HG03196 (cell line): ENCODE measurements around the gene KLC4.

Source experiments
- ATAC-seq: cut with Tn5 transposase; IDR thresholded peaks from one replicate; pipeline ENCODE4 v1.9.1; 2021; ENCODE audit not compliant: unreplicated experiment

KLC4 gene

GRCh38 chr6:43059168-43060033 is at the start of gene KLC4, which contains the start of gene MRPL2:
KLC4 (plus strand) TSS chr6:43059631; CDS start chr6:43061336, 1,705 bp downstream.
MRPL2 (minus strand) TSS chr6:43059434; CDS start chr6:43059381, 53 bp downstream.
- peak; percentile 85 for ATAC-seq

- ATAC-seq: no peak
Measured at GRCh38 chr6:43011207-43011606, 48.2 kb upstream of the KLC4 start.

DNA sequence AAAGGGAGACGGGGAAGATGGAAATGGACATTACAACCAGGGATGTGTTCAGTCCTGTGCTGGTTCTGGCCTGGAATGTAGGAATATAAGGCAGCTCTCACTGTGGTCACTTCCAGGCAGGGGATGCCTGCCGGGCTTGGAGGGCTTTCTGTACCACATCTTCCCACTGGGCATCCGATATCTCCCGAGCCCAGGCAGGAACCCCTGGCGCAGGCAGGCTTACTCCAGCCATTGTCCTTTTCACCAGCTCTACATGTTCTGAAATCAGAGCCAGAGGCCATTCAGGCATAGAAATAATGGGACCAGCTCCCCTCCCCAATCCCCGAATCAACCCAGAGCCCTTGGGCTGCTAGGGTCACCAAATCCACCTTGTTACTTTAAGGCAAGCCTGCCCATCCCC is 47.1 kb upstream of the KLC4 start:
- no peak for ATAC-seq

- ATAC-seq: peak; percentile 2
Measured at GRCh38 chr6:43013097-43013842, 46.2 kb upstream of the KLC4 start.

DNA sequence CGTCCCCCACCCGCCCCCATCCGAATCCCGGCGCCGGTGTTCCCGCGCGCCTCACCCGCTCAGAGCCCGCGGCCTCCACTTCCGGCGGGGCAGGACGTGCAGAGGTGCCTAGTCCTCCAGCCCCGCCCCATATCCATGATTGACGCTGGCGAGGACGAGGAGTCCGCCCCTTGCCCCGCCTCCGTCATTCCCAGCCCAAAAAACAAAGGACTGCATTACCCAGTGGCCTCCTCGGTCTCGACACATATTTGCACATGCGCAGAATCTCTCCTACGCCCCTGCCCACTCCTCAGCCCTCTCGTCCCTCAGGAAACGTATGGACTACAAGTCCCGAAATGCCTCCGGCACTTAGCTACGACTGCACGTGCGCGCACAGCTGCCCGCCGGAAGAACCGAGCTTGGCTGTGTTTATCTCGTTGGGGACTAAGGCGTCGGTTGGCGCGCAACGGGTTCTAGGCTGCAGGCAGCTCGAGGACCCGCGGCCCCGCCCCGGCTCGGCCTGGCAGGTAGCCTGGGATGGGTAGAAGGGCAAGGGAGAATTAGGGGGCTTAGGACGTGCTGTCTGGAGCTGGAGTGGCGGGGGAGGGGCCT is 45.5 kb upstream of the KLC4 start, which contains the start of the genes KLHDC3 and MEA1:
Gene KLHDC3 (plus strand): TSS at position 407 of the 591 bp plus-strand sequence. CDS start 2,944 bp downstream, outside the sequence.
Gene MEA1 (minus strand): TSS at position 104 of the 591 bp plus-strand sequence. CDS start 133 bp downstream, outside the sequence.
- peak; percentile 90 for ATAC-seq

GRCh38 chr6:43014434-43014909 is 45.0 kb upstream of the KLC4 start:
- no peak for ATAC-seq

DNA sequence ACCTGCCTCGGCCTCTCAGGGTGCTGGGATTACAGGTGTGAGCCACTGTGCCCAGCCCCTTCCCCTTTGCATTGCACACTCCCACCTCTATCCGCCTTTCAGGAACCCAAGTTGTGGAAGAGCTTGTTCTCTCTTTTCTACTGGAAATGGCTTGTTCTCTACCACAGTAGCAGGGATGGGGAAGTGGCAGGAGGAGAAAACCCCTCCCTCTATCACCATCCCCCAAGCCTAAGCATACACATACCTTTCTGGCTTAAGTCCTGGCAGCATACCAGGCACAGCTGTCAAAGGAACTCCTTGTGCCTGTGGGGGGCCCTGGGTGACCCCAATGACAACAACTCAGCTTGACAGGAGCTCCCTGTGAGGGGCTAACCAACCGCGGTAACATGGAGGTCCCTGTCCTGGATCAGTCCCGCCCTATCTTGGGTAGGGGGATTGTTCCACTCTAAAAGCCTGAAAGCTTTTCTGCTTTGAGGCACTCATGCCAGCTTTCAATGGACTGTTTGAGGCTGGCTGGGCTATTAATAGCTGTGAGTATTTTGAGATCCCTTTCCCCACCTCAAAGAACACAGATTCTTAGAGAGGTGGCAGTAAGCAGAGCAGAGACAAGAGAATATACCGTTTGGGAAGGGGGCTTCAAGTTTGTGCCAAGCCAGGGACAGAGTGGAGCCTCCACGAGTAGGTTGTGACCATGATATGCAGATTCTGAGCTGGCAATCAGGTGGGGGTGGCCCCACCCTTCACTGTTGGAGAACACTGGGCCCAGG is 43.1 kb upstream of the KLC4 start:
- ATAC-seq: no peak

- no peak for ATAC-seq
Measured at GRCh38 chr6:43016943-43017334, 42.5 kb upstream of the KLC4 start.

- ATAC-seq: no peak
Measured at GRCh38 chr6:43019152-43019551, 40.3 kb upstream of the KLC4 start.

DNA sequence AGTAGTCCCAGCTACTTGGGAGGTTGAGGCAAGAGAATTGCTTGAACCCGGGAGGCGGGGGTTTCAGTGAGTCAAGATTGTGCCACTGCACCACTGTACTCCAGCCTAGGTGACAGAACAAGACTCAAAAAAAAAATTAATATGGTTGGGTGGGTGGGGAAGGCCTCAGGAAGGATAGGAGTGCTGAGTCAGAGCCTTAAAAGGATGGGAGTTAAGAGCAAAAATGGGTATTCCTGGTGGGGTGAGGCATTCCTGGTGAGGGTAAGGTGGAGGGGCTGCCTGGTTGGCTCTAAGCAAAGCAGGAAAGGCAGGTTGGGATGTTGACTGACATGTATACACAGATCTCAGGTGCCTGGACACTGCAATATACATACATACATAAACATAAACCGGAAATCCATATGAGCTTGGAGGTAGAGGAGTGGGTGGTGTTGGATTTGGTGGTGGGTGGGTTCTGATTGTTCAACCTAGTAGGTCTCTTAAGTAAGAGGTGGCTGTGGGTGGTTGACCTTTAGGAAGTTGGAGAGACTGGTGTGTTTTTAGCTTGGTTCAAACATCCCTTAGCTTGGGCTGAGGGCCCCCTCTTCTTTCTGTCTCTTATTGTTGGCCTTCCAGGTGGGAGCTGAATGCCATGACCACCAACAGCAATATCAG is 39.3 kb upstream of the KLC4 start:
- no peak for ATAC-seq

DNA sequence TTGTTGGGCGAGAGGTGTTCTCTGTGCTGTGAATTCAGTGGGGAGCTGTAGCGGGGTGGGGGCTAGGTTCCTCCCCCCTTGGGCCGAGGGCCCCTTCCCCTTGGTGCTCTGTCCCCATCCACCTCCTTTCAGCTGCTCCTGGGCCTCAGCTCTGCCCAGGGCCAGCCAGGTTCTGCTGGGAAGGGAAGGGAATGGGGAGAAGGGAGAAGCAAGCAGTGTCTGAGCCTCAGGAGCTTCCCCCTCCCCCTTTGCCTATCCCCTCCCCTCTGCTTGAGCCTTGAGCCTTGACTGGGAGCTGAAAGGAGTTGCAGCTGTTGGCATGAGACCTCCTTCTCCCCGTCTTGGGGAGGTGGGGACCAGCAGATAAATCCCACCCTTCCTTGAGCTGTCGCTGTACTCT is 38.6 kb upstream of the KLC4 start:
- ATAC-seq: no peak

GRCh38 chr6:43021270-43022047 is 38.0 kb upstream of the KLC4 start, which contains the start of gene RRP36:
RRP36 (plus strand) TSS chr6:43021623; CDS start chr6:43021655, 32 bp downstream.
- peak; percentile 62 for ATAC-seq

DNA sequence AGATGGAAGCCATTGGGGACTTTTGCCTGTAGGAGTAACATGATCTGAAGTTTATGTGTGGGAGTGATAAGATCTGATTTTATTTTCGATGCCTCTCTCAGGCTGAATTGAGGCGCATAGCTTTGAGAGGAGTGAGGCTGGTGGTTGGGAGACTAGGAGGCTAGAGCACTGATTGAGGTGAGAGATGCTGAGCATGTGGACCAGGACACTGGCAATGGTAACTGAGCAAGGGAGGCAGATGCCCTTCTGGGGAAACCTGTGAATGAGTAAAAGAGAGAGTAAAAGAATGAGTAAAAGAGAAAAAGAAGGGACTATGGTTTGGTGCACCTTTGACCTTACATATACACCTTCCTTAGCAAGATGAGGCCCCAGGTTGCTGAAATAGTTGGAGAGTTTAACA is 35.0 kb upstream of the KLC4 start:
- no peak for ATAC-seq

DNA sequence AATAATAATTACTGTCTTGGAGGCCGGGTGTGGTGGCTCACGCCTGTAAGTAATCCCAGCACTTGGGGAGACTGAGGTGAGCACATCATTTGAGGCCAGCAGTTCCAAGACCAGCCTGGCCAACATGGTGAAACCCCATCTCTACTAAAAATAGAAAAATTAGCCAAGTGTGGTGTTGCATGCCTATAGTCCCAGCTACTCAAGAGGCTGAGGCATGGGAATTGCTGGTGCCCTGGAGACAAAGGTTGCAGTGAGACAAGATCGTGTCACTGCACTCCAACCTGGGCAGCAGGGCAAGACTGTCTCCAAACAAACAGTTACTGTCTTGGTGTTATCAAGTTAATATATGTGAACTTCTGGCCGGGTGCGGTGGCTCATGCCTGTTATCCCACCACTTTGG is 33.1 kb upstream of the KLC4 start:
- no peak for ATAC-seq

DNA sequence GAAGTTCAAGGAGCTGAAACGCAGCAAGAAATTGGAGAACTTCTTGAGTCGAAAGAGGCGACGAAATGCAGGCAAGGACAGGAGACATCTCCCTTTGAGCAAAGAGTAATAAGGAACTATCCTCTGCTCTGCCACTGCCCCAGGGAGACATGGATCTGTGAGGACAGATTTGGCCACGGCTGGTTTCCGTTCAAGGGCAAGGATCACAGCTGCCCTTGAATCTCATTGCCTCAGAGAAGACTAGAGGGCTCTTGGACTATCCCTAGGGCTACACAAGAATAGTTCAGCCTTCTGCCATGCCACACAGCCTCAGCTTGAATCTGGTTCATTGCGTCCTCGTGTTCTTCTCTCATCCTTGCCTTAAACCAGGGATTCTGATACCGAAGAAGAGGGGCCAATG is 30.3 kb upstream of the KLC4 start:
- ATAC-seq: no peak

DNA sequence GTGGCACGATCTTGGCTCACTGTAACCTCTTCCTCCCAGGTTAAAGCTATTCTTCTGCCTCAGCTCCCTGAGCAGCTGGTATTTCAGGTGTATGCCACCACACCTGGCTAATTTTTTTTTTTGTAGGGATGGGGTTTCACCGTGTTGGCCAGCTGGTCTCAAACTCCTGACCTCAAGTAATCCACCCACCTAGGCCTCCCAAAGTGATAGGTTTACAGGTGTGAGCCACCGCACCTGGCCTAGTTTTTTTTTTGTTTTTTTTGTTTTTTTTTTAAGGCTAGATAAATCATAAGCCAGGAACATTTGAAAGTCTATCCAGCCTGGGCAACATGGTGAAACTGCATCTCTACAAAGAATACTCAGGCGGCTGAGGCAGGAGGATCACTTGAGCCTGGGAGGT is 27.1 kb upstream of the KLC4 start:
- ATAC-seq: no peak

DNA sequence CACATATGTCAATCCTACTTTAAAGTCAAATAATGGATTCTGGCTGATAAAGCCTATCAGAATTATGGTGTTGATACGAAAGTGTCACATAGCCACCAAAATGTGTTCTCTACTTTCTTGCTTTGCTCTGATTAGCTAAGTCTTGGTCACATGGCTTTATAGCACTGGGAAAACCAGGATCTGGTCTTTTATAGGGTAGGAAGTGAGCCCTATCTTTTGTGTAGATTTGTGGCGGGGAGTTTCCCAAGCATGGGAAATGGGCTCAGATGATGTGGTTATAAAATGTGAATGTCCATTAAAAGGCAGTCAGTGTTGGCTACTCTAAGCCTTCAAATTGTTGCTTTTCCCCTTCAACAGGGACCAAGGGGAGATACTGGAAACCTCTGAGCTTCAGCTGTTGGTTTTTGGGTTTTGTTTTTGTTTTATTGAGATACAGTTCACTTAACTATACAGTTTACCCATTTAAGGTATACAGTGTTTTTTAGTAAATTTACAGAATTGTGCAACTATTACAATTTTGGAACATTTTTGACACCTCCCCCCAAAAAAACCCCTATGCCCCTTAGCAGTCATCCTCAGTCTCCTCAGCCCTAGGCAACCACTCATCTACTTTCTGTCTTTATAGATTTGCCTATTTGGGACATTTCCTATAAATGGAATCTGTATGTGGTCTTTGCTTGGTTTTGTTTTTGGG is 25.8 kb upstream of the KLC4 start:
- no peak for ATAC-seq

DNA sequence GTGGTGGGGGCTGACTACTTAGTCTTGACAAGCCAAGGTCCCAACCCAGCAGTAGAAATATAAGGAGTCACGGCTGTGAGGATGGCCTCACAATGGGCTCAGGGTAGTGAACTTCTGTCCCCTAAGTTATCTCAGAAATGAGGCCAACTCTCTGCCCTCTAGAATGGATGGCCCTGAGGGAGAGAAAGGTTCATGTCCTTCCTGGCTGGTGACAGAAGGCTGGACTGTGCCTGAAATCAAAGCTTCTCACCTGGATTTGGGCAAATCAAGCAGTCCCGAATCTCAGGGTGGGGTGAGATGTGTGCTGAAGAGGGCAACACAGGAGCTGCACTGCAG is 25.3 kb upstream of the KLC4 start:
- no peak for ATAC-seq
